Liver (tissue), 3 donors: ENCODE measurements around the gene KANSL1L.

Source experiments
- GABPA ChIP-seq, 2 donors: IDR thresholded peaks in 1 of 2; conservative IDR thresholded peaks in 1 of 2; 2 replicates each; pipeline ENCODE4 v1.6.1; 2016; ENCODE audit warnings: antibody characterized with exemption in 2 of 2, mild to moderate bottlenecking in 1 of 2, moderate library complexity in 1 of 2
- JUND ChIP-seq, 2 donors: IDR thresholded peaks; 2 replicates each; pipeline ENCODE4 v1.6.1; 2016; ENCODE audit warnings: antibody characterized with exemption in 2 of 2
- RXRA ChIP-seq, 2 donors: IDR thresholded peaks; 2 replicates each; pipeline ENCODE4 v1.6.1; 2017 to 2018; ENCODE audit warnings: antibody characterized with exemption in 2 of 2, mild to moderate bottlenecking in 1 of 2
- YY1 ChIP-seq: IDR thresholded peaks from 2 replicates; pipeline ENCODE4 v1.6.1; 2016; ENCODE audit warnings: antibody characterized with exemption, mild to moderate bottlenecking
- TF ChIP-seq, protein P1 (sequence below): fragments of 150-350 bp; IDR thresholded peaks from 2 replicates; pipeline ENCODE4 v1.5.1; 2017; ENCODE audit warnings: improper control_type of control experiment, low read depth, low read length; ENCODE audit not compliant: missing input control
- TF ChIP-seq, protein P2 (sequence below): IDR thresholded peaks from 2 replicates; pipeline ENCODE4 v1.6.1; 2016; ENCODE audit warnings: antibody characterized with exemption, mild to moderate bottlenecking
- donor health status: healthy.
- donor health status: healthy.

DNA sequence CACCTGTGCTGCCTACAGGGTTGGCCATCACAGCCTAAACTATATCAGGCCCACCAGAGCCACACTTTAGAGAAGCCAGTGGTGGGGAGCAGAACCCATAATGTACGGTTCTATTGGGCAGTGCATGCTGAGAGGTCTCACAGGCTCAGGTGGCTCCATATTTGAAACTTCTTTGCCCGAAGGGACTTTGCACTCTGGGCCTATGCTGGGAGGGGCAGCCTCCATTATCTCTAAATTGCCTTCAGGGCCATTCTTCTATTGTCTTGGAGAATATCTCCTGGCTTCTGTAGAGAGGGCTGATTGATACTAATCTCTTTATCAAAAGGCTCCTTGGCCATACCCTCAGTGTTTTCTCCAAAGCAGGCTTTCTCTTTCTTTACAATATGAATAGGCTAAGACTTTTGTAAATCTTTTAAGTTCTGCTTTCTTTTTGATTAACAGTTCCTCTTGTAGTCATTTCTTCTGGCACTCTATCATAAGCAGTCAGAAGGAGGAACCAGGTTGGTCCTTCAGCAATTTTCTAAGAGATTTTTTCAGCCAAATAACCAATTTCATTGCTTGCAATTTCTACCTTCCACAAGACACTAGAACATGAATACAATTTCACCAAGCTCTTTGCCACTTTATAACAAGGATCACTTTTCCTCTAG is 124.2 kb downstream of the KANSL1L start:
- TF ChIP-seq, protein P1, sequence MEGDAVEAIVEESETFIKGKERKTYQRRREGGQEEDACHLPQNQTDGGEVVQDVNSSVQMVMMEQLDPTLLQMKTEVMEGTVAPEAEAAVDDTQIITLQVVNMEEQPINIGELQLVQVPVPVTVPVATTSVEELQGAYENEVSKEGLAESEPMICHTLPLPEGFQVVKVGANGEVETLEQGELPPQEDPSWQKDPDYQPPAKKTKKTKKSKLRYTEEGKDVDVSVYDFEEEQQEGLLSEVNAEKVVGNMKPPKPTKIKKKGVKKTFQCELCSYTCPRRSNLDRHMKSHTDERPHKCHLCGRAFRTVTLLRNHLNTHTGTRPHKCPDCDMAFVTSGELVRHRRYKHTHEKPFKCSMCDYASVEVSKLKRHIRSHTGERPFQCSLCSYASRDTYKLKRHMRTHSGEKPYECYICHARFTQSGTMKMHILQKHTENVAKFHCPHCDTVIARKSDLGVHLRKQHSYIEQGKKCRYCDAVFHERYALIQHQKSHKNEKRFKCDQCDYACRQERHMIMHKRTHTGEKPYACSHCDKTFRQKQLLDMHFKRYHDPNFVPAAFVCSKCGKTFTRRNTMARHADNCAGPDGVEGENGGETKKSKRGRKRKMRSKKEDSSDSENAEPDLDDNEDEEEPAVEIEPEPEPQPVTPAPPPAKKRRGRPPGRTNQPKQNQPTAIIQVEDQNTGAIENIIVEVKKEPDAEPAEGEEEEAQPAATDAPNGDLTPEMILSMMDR: no peak
- TF ChIP-seq, protein P2, sequence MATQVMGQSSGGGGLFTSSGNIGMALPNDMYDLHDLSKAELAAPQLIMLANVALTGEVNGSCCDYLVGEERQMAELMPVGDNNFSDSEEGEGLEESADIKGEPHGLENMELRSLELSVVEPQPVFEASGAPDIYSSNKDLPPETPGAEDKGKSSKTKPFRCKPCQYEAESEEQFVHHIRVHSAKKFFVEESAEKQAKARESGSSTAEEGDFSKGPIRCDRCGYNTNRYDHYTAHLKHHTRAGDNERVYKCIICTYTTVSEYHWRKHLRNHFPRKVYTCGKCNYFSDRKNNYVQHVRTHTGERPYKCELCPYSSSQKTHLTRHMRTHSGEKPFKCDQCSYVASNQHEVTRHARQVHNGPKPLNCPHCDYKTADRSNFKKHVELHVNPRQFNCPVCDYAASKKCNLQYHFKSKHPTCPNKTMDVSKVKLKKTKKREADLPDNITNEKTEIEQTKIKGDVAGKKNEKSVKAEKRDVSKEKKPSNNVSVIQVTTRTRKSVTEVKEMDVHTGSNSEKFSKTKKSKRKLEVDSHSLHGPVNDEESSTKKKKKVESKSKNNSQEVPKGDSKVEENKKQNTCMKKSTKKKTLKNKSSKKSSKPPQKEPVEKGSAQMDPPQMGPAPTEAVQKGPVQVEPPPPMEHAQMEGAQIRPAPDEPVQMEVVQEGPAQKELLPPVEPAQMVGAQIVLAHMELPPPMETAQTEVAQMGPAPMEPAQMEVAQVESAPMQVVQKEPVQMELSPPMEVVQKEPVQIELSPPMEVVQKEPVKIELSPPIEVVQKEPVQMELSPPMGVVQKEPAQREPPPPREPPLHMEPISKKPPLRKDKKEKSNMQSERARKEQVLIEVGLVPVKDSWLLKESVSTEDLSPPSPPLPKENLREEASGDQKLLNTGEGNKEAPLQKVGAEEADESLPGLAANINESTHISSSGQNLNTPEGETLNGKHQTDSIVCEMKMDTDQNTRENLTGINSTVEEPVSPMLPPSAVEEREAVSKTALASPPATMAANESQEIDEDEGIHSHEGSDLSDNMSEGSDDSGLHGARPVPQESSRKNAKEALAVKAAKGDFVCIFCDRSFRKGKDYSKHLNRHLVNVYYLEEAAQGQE: no peak
- TF ChIP-seq RXRA (IDR thresholded peaks at IDR 0.05) (no peak), GABPA (IDR thresholded peaks at IDR 0.05 in 1 of 2, conservative IDR thresholded peaks at IDR 0.05 in 1 of 2) (no peak), JUND (IDR thresholded peaks at IDR 0.05) (no peak), YY1 (no peak)
